Left ventricle myocardium inferior (tissue), 1 donor: Measurements from ENCODE around the gene FAM120A. TPM values are rescaled to one million over a fixed set of nuclear protein-coding genes. Genes with fewer than 3 reads are reported as not detected.
A peak's percentile ranks its signal among the peaks of the same experiment; 100 is the strongest.

Experiments
- DNase-seq: peaks from one replicate; pipeline ENCODE4 v3.0.0-alpha.2; 2020
- H3K27ac ChIP-seq: fragments of 200-600 bp; replicated peaks from 2 replicates; pipeline ENCODE4 v1.8.0; 2021
- H3K27me3 ChIP-seq: fragments of 200-600 bp; 2 replicates; pipeline ENCODE4 v1.8.0; 2021; ENCODE audit warnings: low read depth
- H3K36me3 ChIP-seq: fragments of 200-600 bp; 2 replicates; pipeline ENCODE4 v1.8.0; 2021
- H3K4me1 ChIP-seq: fragments of 200-600 bp; 2 replicates; pipeline ENCODE4 v1.8.0; 2021
- H3K4me3 ChIP-seq: fragments of 200-600 bp; 2 replicates; pipeline ENCODE4 v1.8.0; 2021; ENCODE audit warnings: mild to moderate bottlenecking, moderate library complexity
- H3K9me3 ChIP-seq: fragments of 200-600 bp; replicated peaks from 2 replicates; pipeline ENCODE4 v1.8.0; 2021
- CTCF ChIP-seq: fragments of 200-600 bp; IDR thresholded peaks from 2 replicates; pipeline ENCODE4 v1.8.0; 2021; ENCODE audit warnings: antibody characterized with exemption, mild to moderate bottlenecking, borderline replicate concordance
- intact Hi-C: fragments of 100-400 bp; cut with micrococcal nuclease; formaldehyde crosslinking; loops from one replicate; pipeline ENCODE4 v1.11.0; 2022
- total RNA-seq: library from RNA; stranded (reverse); fragmentation: NEBNext Ultra II Directional; extraction: Animal tissue kit (Norgen Biotek cat#: 25700); gene quantifications from one replicate; pipeline ENCODE4 v1.2.1, GENCODE V29; 2021
- donor health status: DM: no; HTN: yes; CAD: no; lungs with severe emphysema.

Gene FAM120A
- total RNA-seq, 1 donor from 2014 or later: 104 TPM

- H3K4me1 ChIP-seq: peaks cover 94% of the 10 kb centered on the region
- H3K4me3 ChIP-seq: no peak overlapping the region
- H3K27ac ChIP-seq: no peak overlapping the region
- H3K9me3 ChIP-seq: no peaks in the 10 kb centered on the region
- DNase-seq: no peak
- H3K27me3 ChIP-seq: no peaks in the 10 kb centered on the region
- no peak for TF ChIP-seq CTCF
- intact Hi-C loops: no loop called here
- no peaks in the 10 kb centered on the region for H3K36me3 ChIP-seq
These were observed 10.3 kb downstream of the FAM120A start for GRCh38 chr9:93461821-93462220.

- H3K27me3 ChIP-seq: no peaks in the 10 kb centered on the region
- no peaks in the 10 kb centered on the region for H3K9me3 ChIP-seq
- no peak for DNase-seq
- intact Hi-C loops: no loop called here
- no peak overlapping the region for H3K4me3 ChIP-seq
- no peak for TF ChIP-seq CTCF
- H3K36me3 ChIP-seq: no peaks in the 10 kb centered on the region
- no peak overlapping the region for H3K27ac ChIP-seq
- peaks cover 94% of the 10 kb centered on the region for H3K4me1 ChIP-seq
These were observed 12.3 kb downstream of the FAM120A start for GRCh38 chr9:93463638-93464248.

- TF ChIP-seq CTCF: no peak
- H3K27ac ChIP-seq: peak overlapping the region; percentile 13
- H3K27me3 ChIP-seq: no peaks in the 10 kb centered on the region
- no peaks in the 10 kb centered on the region for H3K36me3 ChIP-seq
- no peaks in the 10 kb centered on the region for H3K9me3 ChIP-seq
- peaks cover 94% of the 10 kb centered on the region for H3K4me1 ChIP-seq
- DNase-seq: no peak
- no peak overlapping the region for H3K4me3 ChIP-seq
- intact Hi-C loops: no loop called here
These were observed 12.9 kb downstream of the FAM120A start for GRCh38 chr9:93464395-93464794.

- Histone ChIP-seq H3K36me3 (no peaks in the 10 kb centered on the region), H3K27ac (peak overlapping the region; percentile 13), H3K4me1 (peaks cover 94% of the 10 kb centered on the region), H3K27me3 (no peaks in the 10 kb centered on the region), H3K4me3 (no peak overlapping the region), H3K9me3 (no peaks in the 10 kb centered on the region)
- DNase-seq: no peak
- TF ChIP-seq CTCF: no peak
- intact Hi-C loops: no loop called here
These were observed 13.4 kb downstream of the FAM120A start for GRCh38 chr9:93464876-93465275.

- intact Hi-C loops: no loop called here
- no peak overlapping the region for H3K4me3 ChIP-seq
- H3K27me3 ChIP-seq: no peaks in the 10 kb centered on the region
- H3K27ac ChIP-seq: peak overlapping the region; percentile 47
- no peak for TF ChIP-seq CTCF
- no peak for DNase-seq
- no peaks in the 10 kb centered on the region for H3K9me3 ChIP-seq
- H3K36me3 ChIP-seq: no peaks in the 10 kb centered on the region
- peaks cover 94% of the 10 kb centered on the region for H3K4me1 ChIP-seq
These were observed 14.4 kb downstream of the FAM120A start for GRCh38 chr9:93465855-93466254.
